ENCODE measurements around the gene RYK.
"Not testable (repeated sequence)": the region's sequence is repeated elsewhere in the genome, so short reads cannot be mapped to it uniquely, and the experiment has no call there.

Gene RYK

DNA sequence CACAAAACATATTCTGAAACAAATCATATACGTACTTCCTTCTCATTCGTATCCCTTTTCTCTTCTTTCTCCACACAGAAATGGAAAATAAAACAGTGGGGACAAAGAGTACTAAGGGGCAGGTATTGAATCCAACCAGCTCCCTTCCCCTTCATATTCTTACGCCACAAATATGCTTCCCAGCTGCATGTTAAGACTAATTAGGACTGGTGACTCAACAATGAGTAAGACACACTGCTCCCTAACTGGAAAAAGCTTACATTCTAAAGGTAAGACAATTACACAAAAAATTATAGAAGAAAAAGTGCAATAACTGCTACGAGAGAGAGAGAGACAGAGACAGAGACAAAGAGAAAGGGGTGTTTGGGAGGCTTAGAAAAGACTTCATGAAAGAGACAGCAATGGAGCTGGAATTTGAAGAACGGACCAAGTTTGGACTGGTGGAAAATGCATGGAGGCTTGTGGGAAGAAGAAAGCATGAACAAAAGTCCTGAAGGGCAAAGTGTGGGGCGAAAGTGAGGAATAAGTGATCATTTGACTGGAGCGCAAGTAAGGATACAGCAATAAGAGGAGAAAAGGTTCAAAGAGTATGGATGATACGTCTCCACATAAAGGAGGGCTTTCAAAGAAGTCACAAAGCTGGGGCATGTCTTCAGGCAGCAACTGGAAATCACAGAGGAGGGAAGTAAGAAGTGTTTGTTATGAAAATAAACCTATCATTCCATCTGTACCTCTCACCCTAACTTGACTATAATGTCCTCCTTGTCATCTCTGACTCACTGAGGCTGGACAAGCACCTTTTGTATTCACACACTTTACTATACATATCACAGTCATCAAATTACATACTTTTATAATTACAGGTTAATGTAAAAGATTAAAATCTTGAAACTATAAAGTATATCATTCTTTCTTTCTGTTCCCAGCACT, 49.2 kb downstream of the RYK start:
- H3K4me3 ChIP-seq (ENCODE audit: low read depth, low read length) = no peak overlapping the region
- DNase-seq (ENCODE audit: low read depth) = no peak
- TF ChIP-seq, protein P1, sequence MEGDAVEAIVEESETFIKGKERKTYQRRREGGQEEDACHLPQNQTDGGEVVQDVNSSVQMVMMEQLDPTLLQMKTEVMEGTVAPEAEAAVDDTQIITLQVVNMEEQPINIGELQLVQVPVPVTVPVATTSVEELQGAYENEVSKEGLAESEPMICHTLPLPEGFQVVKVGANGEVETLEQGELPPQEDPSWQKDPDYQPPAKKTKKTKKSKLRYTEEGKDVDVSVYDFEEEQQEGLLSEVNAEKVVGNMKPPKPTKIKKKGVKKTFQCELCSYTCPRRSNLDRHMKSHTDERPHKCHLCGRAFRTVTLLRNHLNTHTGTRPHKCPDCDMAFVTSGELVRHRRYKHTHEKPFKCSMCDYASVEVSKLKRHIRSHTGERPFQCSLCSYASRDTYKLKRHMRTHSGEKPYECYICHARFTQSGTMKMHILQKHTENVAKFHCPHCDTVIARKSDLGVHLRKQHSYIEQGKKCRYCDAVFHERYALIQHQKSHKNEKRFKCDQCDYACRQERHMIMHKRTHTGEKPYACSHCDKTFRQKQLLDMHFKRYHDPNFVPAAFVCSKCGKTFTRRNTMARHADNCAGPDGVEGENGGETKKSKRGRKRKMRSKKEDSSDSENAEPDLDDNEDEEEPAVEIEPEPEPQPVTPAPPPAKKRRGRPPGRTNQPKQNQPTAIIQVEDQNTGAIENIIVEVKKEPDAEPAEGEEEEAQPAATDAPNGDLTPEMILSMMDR (IDR thresholded peaks at IDR 0.05; ENCODE audit: insufficient read depth, low read depth, low read length, missing control alignments) = no peak

DNA sequence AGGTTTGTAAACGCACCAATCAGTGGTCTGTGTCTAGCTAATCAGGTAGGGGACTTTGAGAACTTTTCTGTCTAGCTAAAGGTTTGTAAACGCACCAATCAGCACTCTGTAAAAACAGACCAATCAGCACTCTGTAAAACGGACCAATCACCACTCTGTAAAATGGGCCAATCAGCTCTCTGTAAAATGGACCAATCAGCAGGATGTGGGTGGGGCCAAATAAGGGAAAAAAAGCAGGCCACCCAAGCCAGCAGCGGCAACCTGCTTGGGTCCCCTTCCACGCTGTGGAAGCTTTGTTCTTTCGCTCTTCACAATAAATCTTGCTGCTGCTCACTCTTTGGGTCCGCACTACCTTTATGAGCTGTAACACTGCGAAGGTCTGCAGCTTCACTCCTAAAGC, 50.8 kb downstream of the RYK start:
- not testable (repeated sequence) for DNase-seq (ENCODE audit: low read depth); H3K4me3 ChIP-seq (ENCODE audit: low read depth, low read length)

DNA sequence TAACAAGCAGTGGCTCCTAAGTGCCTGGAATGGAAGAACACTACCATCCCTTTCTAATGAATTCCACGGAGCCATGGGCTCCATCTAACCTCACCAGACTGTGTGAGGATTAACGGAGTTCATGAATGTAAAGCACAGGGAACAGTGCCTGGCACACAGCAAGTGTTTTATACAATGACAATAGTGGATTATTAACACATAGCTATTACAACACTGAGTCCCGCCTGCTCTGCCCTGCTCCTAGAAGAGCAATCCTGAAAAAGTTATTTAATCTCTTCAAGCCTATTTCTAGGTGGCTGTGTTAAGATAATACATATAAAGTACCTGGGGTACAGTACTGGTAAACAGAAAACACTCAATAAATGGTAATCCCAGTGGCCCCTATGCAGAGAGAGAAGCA, 51.4 kb downstream of the RYK start:
- DNase-seq (ENCODE audit: low read depth) = no peak
- TF ChIP-seq, protein P1 (IDR thresholded peaks at IDR 0.05; ENCODE audit: insufficient read depth, low read depth, low read length, missing control alignments) = no peak
- H3K4me3 ChIP-seq (ENCODE audit: low read depth, low read length) = no peak overlapping the region

DNA sequence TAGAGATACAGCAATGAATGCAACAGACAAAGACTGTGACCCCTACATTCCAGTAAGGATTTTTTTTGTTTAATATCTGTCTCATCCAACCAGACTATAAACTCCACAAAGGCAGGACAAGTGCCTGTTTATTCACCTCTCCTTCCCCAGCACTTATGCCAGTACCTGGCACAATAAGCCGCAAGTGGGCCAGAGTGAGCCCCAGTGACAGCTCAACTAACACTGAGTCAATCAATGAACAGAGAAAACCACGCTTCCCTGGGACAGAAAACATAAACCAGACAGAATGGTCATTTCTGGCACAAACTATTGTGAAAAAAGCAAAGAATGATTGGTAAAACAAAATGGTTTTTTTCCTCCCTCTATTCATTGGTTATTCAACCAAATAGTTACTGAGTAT, 52.2 kb downstream of the RYK start:
- no peak overlapping the region for H3K4me3 ChIP-seq (ENCODE audit: low read depth, low read length)
- TF ChIP-seq, protein P1 (IDR thresholded peaks at IDR 0.05; ENCODE audit: insufficient read depth, low read depth, low read length, missing control alignments) = no peak
- no peak for DNase-seq (ENCODE audit: low read depth)

DNA sequence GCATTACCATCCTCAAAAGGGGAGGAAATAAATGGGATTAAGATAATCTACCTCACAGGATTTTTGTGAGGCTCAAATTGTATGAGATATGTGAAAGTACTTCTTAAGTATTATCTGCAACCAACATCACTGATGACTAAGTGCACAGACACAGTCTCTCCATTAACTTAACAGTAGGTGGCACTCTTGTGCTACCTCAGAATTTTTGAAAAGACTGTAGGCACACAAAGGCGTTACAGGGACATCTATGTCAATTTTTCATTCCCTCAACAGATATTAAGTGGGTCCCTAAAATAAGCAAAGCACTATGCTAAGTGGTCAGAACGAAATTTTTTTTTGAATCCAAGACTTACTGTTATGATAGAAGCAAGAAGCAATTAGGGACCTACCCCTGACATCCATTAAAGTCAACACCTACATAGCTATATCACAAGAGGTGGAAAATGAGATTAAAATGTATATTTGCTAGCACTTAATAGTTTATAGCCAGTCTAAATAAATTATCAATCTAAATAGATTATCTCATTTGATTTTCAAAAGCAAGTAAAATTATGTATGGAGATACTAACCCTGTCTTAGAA, 52.9 kb downstream of the RYK start:
- peak; percentile 64 for DNase-seq (ENCODE audit: low read depth)
- no peak overlapping the region for H3K4me3 ChIP-seq (ENCODE audit: low read depth, low read length)
- TF ChIP-seq, protein P1 (IDR thresholded peaks at IDR 0.05; ENCODE audit: insufficient read depth, low read depth, low read length, missing control alignments) = peak; percentile 67

DNA sequence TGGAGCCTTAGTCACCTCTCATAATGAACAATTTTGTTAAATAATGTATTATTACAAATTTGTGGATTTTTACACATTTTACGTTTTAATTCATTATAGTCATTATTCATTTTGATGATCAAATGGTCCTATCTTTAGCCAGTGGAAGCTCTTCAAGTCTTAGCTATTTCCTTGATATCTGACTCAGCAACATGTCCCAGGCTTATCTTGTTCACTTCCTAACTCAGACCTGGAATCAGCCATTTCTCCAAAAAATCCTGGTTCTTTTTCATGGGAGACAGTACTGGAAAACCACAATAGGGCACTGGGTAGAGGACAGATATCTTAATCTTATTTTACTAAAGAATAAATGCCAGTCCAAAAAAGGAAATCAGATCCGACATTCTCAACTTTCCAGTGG, 56.4 kb downstream of the RYK start:
- no peak for DNase-seq (ENCODE audit: low read depth)
- TF ChIP-seq, protein P1 (IDR thresholded peaks at IDR 0.05; ENCODE audit: insufficient read depth, low read depth, low read length, missing control alignments) = no peak
- H3K4me3 ChIP-seq (ENCODE audit: low read depth, low read length) = no peak overlapping the region

DNA sequence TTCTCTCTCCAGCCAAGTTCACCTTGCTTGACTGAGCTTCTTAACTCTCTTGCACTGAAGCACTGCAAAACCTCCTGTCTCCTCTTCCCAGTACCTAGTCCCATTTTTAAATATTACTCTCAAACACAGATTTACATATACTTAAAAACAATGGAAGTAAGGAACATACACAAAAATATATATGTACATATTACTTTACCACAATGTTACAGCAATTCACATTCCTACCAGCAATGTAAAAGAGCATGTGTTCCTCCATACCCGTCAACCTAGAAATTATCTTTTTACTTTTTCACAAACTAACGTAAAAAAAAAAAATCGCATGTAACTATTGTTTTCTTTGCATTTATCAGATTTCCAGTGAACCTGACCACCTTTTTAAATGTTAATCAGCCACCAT, 60.4 kb downstream of the RYK start:
- H3K4me3 ChIP-seq (ENCODE audit: low read depth, low read length) = no peak overlapping the region
- no peak for DNase-seq (ENCODE audit: low read depth)
- TF ChIP-seq, protein P1 (IDR thresholded peaks at IDR 0.05; ENCODE audit: insufficient read depth, low read depth, low read length, missing control alignments) = no peak

Data from GM12865 (cell line).